GM18519 (cell line): ENCODE results near the gene RPS6KA3.

Source experiments
- ATAC-seq: cut with Tn5 transposase; IDR thresholded peaks from one replicate; pipeline ENCODE4 v1.9.1; 2021; ENCODE audit warnings: mild to moderate bottlenecking, moderate library complexity; ENCODE audit not compliant: unreplicated experiment, low FRiP score

RPS6KA3 gene

DNA sequence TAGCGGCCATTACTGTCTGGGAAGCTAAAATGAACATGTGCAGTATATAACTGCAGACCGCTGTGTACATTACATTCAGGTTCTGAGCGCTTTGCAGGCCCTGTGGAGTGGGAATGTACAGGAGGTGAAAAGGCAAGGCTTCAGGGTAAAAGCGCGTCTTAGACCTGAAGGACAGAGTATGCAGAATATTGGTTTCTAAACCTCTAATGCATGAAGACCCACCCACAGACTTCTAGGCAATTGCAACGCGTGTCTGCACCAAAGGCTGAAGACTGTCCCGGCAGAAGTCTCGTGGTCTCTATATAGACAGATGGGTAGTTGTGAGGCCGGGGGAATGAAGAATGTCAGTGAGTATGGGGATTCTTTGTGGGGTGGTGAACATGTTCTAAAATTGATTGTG lies 155.4 kb downstream of the RPS6KA3 start:
- no peak for ATAC-seq

GRCh38 chrX:20101934-20102581 lies 164.7 kb downstream of the RPS6KA3 start:
- ATAC-seq: no peak
